Spleen (tissue), 11 donors: ENCODE measurements around the gene SMIM26. TPM values are rescaled to one million over a fixed set of nuclear protein-coding genes. Genes with fewer than 3 reads are reported as not detected.
A peak's percentile ranks its signal among the peaks of the same experiment; 100 is the strongest.

Experiments used
- DNase-seq: peaks from one replicate; pipeline ENCODE4 v3.0.0-alpha.2; 2020
- H3K27ac ChIP-seq, 8 donors: fragments of 200-600 bp; sonication (generic) in 7 of 8; 1 replicate in 4 of 8; 2 replicates in 4 of 8; pipeline versions ENCODE4 v1.5.0 to v1.8.0; 2016 to 2021; ENCODE audit warnings: inconsistent platforms in 4 of 8, mild to moderate bottlenecking in 4 of 8, moderate library complexity in 1 of 8
- H3K27me3 ChIP-seq, 7 donors: fragments of 200-600 bp; sonication (generic) in 6 of 7; replicated peaks in 1 of 7; 1 replicate in 4 of 7; 2 replicates in 3 of 7; pipeline versions ENCODE4 v1.5.0 to v1.8.0; 2016 to 2021; ENCODE audit warnings: inconsistent platforms in 3 of 7, mild to moderate bottlenecking in 1 of 7
- H3K36me3 ChIP-seq, 6 donors: fragments of 200-600 bp; sonication (generic) in 5 of 6; 1 replicate in 4 of 6; 2 replicates in 2 of 6; pipeline versions ENCODE4 v1.5.0 to v1.8.0; 2016 to 2021; ENCODE audit warnings: inconsistent platforms in 2 of 6
- H3K4me1 ChIP-seq, 6 donors: fragments of 200-600 bp; sonication (generic) in 5 of 6; 1 replicate in 3 of 6; 2 replicates in 3 of 6; pipeline versions ENCODE4 v1.5.0 to v1.8.0; 2016 to 2021; ENCODE audit warnings: inconsistent platforms in 3 of 6
- H3K4me3 ChIP-seq, 8 donors: fragments of 200-600 bp; sonication (generic) in 7 of 8; 1 replicate in 4 of 8; 2 replicates in 4 of 8; pipeline versions ENCODE4 v1.5.0 to v1.8.0; 2016 to 2021; ENCODE audit warnings: inconsistent platforms in 4 of 8, mild to moderate bottlenecking in 4 of 8, moderate library complexity in 2 of 8
- H3K9me3 ChIP-seq, 8 donors: fragments of 200-600 bp; sonication (generic) in 7 of 8; 1 replicate in 4 of 8; 2 replicates in 4 of 8; pipeline versions ENCODE4 v1.5.0 to v1.8.0; 2016 to 2021; ENCODE audit warnings: inconsistent platforms in 4 of 8
- POLR2A ChIP-seq, 3 donors: fragments of 450-650 bp; IDR thresholded peaks; one replicate each; pipeline ENCODE4 v1.5.1; 2017; ENCODE audit warnings: antibody characterized with exemption in 3 of 3, mild to moderate bottlenecking in 1 of 3
- POLR2AphosphoS5 ChIP-seq, 3 donors: sonication (generic); formaldehyde crosslinking; IDR thresholded peaks; one replicate each; pipeline ENCODE4 v1.5.1; 2017; ENCODE audit warnings: antibody characterized with exemption in 3 of 3
- WGBS, 5 donors: extraction: QIAGEN DNeasy Blood & Tissue Kit in 3 of 5; methylation state at CpG; one replicate each; pipeline versions ENCODE4 v1.1.5 to v1.1.7; 2013 to 2018; 5-methylcytosine and 5-hydroxymethylcytosine counted together
- intact Hi-C: fragments of 100-400 bp; cut with DNase I; formaldehyde crosslinking; loops from one replicate; pipeline ENCODE4 v1.15.0; 2023; ENCODE audit warnings: low total_unique reads
- polyA plus RNA-seq, 3 donors: library from polyadenylated mRNA; stranded (reverse); fragments of 200-250 nt; gene quantifications; one replicate each; pipeline ENCODE4 v1.2.1, GENCODE V29; 2013
- small RNA-seq, 4 donors: library from RNA; depleted of rRNA; stranded (forward); fragments of <200 nt; gene quantifications; one replicate each; pipeline ENCODE3, GENCODE V24; 2016
- total RNA-seq, 7 donors: library from RNA; depleted of rRNA in 3 of 7; stranded (reverse); fragments of >200 nt in 3 of 7; fragmentation: NEBNext Ultra II Directional in 4 of 7; extraction: Animal tissue kit (Norgen Biotek cat#: 25700) in 4 of 7; gene quantifications; one replicate each; pipeline versions ENCODE4 v1.1.0 to v1.2.1, GENCODE V29; 2016 to 2021
- TF ChIP-seq, protein P1 (sequence below), 11 experiments: fragments of 200-600 bp in 7 of 11; fragments of 450-650 bp in 4 of 11; sonication (generic) in 4 of 11; IDR thresholded peaks in 8 of 11; conservative IDR thresholded peaks in 3 of 11; 1 replicate in 7 of 11; 2 replicates in 4 of 11; pipeline versions ENCODE4 v1.4.0 to v1.8.0; 2016 to 2021; ENCODE audit warnings: antibody characterized with exemption in 11 of 11, inconsistent platforms in 4 of 11, mild to moderate bottlenecking in 1 of 11
- donor health status: healthy with polysubstance abuse.
- donor health status: DM: no; HTN: no; CAD: no; lungs with moderate emphysema.
- donor health status: DM: no; HTN: no; CAD: no.
- donor health status: Bipolar disorder and iron deficiency.
- donor health status: healthy.
- donor health status: DM: no; HTN: no; CAD: no.
- donor health status: DM: yes; HTN: yes; CAD: no.

Gene SMIM26
- total and polyA plus RNA-seq, 10 donors = 36.5 to 127 (median 97.1) TPM

DNA sequence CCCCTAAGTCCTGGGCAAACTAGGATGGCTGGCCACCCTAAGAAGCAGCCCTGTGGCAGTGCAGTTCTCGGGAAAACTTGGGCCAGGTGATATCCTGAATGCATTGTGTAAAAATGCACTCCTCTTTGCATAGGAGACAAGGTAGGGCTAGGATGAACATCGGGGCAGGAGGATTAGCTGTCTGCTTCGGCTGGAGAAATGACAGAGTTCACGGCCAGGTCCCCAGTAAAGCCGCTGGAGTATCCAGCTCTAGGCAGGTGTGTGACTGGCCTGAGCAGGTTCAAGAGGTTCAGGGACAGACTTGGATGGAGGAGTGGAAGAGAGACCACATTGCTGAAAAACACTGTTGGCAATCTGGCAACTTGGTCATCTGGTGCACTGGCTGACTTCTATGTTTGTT, 47.0 kb downstream of the SMIM26 start:
- no peak overlapping the region for H3K4me3 ChIP-seq
- no peaks in the 10 kb centered on the region for H3K9me3 ChIP-seq
- H3K27ac ChIP-seq = no peak overlapping the region
- peaks cover 0 to 14% (median 2%) of the 10 kb centered on the region in 6 donors for H3K4me1 ChIP-seq
- H3K27me3 ChIP-seq = no peaks in the 10 kb centered on the region
- H3K36me3 ChIP-seq = peaks cover 0 to 40% (median 6%) of the 10 kb centered on the region in 6 donors
- no peak for DNase-seq
- 91 to 96% (median 93%) methylated on average over 5 of the region's 5 CpGs for WGBS, 5 donors
- TF ChIP-seq POLR2A (IDR thresholded peaks at IDR 0.05) (no peak), POLR2AphosphoS5 (IDR thresholded peaks at IDR 0.05) (no peak)
- intact Hi-C loops = no loop called here

DNA sequence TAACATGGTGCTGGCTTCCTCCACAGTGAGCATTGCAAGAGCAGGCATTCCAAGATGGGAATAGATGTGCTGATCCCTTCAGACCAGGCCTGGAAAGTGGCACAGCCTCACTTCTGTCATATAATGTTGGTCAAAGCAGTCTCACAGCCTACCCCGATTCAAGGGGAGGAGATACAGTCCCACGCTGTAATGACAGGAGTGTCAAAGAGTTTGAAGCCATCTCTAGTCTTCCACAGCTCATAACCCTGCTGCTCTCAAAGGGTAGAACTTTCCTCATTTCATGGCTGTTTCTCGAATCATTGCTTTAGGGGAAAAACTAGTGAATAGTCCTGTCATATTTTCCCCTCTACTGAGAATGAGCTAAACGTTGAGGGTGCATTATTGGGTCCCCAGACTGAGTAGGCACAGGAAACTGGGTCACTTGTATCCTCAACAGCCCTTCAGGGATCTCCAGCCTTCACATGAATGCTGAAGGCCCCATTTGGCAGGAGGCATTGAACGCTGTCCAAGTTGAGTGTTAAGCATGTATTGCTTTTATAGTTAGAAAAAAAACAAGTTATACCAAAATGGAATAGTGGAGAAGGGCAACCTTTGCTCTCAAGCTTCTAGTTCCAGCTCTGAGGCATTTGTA, 47.9 kb downstream of the SMIM26 start:
- peaks cover 0 to 14% (median 2%) of the 10 kb centered on the region in 6 donors for H3K4me1 ChIP-seq
- DNase-seq = no peak
- H3K9me3 ChIP-seq = no peaks in the 10 kb centered on the region
- H3K27me3 ChIP-seq = no peaks in the 10 kb centered on the region
- TF ChIP-seq POLR2A (IDR thresholded peaks at IDR 0.05) = no peak
- TF ChIP-seq, protein P1, sequence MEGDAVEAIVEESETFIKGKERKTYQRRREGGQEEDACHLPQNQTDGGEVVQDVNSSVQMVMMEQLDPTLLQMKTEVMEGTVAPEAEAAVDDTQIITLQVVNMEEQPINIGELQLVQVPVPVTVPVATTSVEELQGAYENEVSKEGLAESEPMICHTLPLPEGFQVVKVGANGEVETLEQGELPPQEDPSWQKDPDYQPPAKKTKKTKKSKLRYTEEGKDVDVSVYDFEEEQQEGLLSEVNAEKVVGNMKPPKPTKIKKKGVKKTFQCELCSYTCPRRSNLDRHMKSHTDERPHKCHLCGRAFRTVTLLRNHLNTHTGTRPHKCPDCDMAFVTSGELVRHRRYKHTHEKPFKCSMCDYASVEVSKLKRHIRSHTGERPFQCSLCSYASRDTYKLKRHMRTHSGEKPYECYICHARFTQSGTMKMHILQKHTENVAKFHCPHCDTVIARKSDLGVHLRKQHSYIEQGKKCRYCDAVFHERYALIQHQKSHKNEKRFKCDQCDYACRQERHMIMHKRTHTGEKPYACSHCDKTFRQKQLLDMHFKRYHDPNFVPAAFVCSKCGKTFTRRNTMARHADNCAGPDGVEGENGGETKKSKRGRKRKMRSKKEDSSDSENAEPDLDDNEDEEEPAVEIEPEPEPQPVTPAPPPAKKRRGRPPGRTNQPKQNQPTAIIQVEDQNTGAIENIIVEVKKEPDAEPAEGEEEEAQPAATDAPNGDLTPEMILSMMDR (IDR thresholded peaks at IDR 0.05 in 8 of 11, conservative IDR thresholded peaks at IDR 0.05 in 3 of 11) = no peak
- no peak for TF ChIP-seq POLR2AphosphoS5 (IDR thresholded peaks at IDR 0.05)
- intact Hi-C loops = no loop called here
- H3K27ac ChIP-seq = peak overlapping the region in 1 of 8 donors; percentile 19
- peaks cover 0 to 31% (median 1%) of the 10 kb centered on the region in 6 donors for H3K36me3 ChIP-seq
- 58 to 75% (median 65%) methylated on average over 5 of the region's 5 CpGs for WGBS, 5 donors
- H3K4me3 ChIP-seq = no peak overlapping the region

Small RNAs within 50 kb of the gene (small RNA-seq; reads per million reads assigned to genes)
- gene RN7SL638P (0 reads per million in 4 donors), gene RNU6ATAC34P (0 reads per million in 4 donors)

Other genes with a start within 250 kb of the SMIM26 start
- gene DZANK1, start 100.4 kb upstream of the SMIM26 start, total RNA-seq = 1 to 10 TPM; 1.4 to 4.1 (median 2.8) TPM
- 1 to 10 TPM; 1.5 to 2.2 (median 2.0) TPM for gene DZANK1, start 100.4 kb upstream of the SMIM26 start, polyA plus RNA-seq
- 10 to 100 TPM in 1 of 7 donors, 1 to 10 TPM in 6; 6.9 to 12.0 (median 7.4) TPM for gene POLR3F, start 100.0 kb upstream of the SMIM26 start, total RNA-seq
- gene POLR3F, start 100.0 kb upstream of the SMIM26 start, polyA plus RNA-seq = 1 to 10 TPM; 6.7 to 9.5 (median 8.2) TPM
- 10 to 100 TPM in 5 of 7 donors, 1 to 10 TPM in 2; 7.3 to 13.4 (median 10.9) TPM for gene RBBP9, start 70.2 kb upstream of the SMIM26 start, total RNA-seq
- 1 to 10 TPM; 2.8 to 5.5 (median 4.1) TPM for gene RBBP9, start 70.2 kb upstream of the SMIM26 start, polyA plus RNA-seq
- 10 to 100 TPM; 42.8 to 67.5 (median 56.9) TPM for gene SEC23B, start 59.5 kb upstream of the SMIM26 start, total RNA-seq
- 10 to 100 TPM in 2 of 3 donors, 1 to 10 TPM in 1; 7.2 to 16.1 (median 10.0) TPM for gene SEC23B, start 59.5 kb upstream of the SMIM26 start, polyA plus RNA-seq
- 10 to 100 TPM; 18.3 to 29.7 (median 24.6) TPM for gene DTD1, start 20.6 kb downstream of the SMIM26 start, total RNA-seq
- 10 to 100 TPM; 17.4 to 22.8 (median 21.8) TPM for gene DTD1, start 20.6 kb downstream of the SMIM26 start, polyA plus RNA-seq
- gene SCP2D1, start 246.4 kb downstream of the SMIM26 start, total RNA-seq = not detected
- gene SCP2D1, start 246.4 kb downstream of the SMIM26 start, polyA plus RNA-seq = not detected